Mesendoderm (in vitro differentiated cells): ENCODE data around the gene PNKP.

ENCODE experiments used
- DNase-seq: peaks from one replicate; pipeline ENCODE4 v3.0.0; 2013
- H2AK5ac ChIP-seq: 2 replicates; pipeline ENCODE4 v1.6.1; 2013; ENCODE audit warnings: low read length, inconsistent platforms
- H2BK120ac ChIP-seq: 2 replicates; pipeline ENCODE4 v1.6.1; 2013; ENCODE audit warnings: low read depth, mild to moderate bottlenecking, low read length, moderate library complexity, mixed read lengths
- H2BK15ac ChIP-seq: replicated peaks from 2 replicates; pipeline ENCODE4 v1.6.1; 2013; ENCODE audit warnings: low read depth, mild to moderate bottlenecking, moderate library complexity
- H2BK5ac ChIP-seq: 2 replicates; pipeline ENCODE4 v1.6.1; 2013; ENCODE audit warnings: low read length, inconsistent platforms
- H3K18ac ChIP-seq: 2 replicates; pipeline ENCODE4 v1.6.1; 2013; ENCODE audit warnings: mild to moderate bottlenecking, low read length, mixed read lengths
- H3K23ac ChIP-seq: one replicate; pipeline ENCODE4 v1.6.1; 2013; ENCODE audit warnings: low read length
- H3K27ac ChIP-seq: 2 replicates; pipeline ENCODE4 v1.5.1; 2013; ENCODE audit warnings: low read depth, mild to moderate bottlenecking, inconsistent platforms, low read length, moderate library complexity
- H3K27me3 ChIP-seq: 2 replicates; pipeline ENCODE4 v1.6.1; 2013; ENCODE audit warnings: low read length, control low read depth, mild to moderate bottlenecking, inconsistent platforms; ENCODE audit not compliant: insufficient read depth, poor library complexity
- H3K36me3 ChIP-seq: 2 replicates; pipeline ENCODE4 v1.6.1; 2013; ENCODE audit warnings: low read length, inconsistent platforms; ENCODE audit not compliant: control insufficient read depth, insufficient read depth
- H3K4ac ChIP-seq: one replicate; pipeline ENCODE4 v1.6.1; 2013; ENCODE audit warnings: low read depth, mild to moderate bottlenecking, low read length, moderate library complexity
- H3K4me1 ChIP-seq: 2 replicates; pipeline ENCODE4 v1.6.1; 2013; ENCODE audit warnings: low read depth, low read length, inconsistent platforms; ENCODE audit not compliant: control insufficient read depth
- H3K4me2 ChIP-seq: 2 replicates; pipeline ENCODE4 v1.6.1; 2013; ENCODE audit warnings: low read length
- H3K4me3 ChIP-seq: 2 replicates; pipeline ENCODE4 v1.5.1; 2013; ENCODE audit warnings: mild to moderate bottlenecking, low read length
- H3K56ac ChIP-seq: one replicate; pipeline ENCODE4 v1.6.1; 2013; ENCODE audit warnings: low read length
- H3K79me1 ChIP-seq: 2 replicates; pipeline ENCODE4 v1.6.1; 2013; ENCODE audit warnings: low read length, inconsistent platforms
- H3K79me2 ChIP-seq: 2 replicates; pipeline ENCODE4 v1.6.1; 2013; ENCODE audit warnings: mild to moderate bottlenecking, low read length; ENCODE audit not compliant: control insufficient read depth, insufficient read depth
- H3K9ac ChIP-seq: 2 replicates; pipeline ENCODE4 v1.6.1; 2013; ENCODE audit warnings: low read length, inconsistent platforms
- H4K5ac ChIP-seq: one replicate; pipeline ENCODE4 v1.6.1; 2013; ENCODE audit warnings: low read length
- H4K8ac ChIP-seq: one replicate; pipeline ENCODE4 v1.6.1; 2013; ENCODE audit warnings: low read depth, mild to moderate bottlenecking, control low read depth, low read length, moderate library complexity
- WGBS: extraction: QIAGEN DNeasy Blood & Tissue Kit; methylation state at CpG from one replicate; pipeline ENCODE4 v1.1.7; 2013; ENCODE audit warnings: low lambda C conversion rate, missing lambda C conversion rate; ENCODE audit not compliant: insufficient coverage; ENCODE audit errors: extremely low coverage; 5-methylcytosine and 5-hydroxymethylcytosine counted together

PNKP gene

GRCh38 chr19:49910179-49910578 is 42.8 kb upstream of the PNKP start:
- Histone ChIP-seq H3K56ac (no peak overlapping the region), H3K79me1 (peaks cover 9% of the 10 kb centered on the region), H3K18ac (no peak overlapping the region), H2BK5ac (no peak overlapping the region), H4K8ac (no peak overlapping the region), H3K79me2 (peaks cover 4% of the 10 kb centered on the region), H2AK5ac (no peak overlapping the region), H2BK15ac (no peak overlapping the region), H3K9ac (no peak overlapping the region), H3K4ac (no peak overlapping the region), H2BK120ac (no peak overlapping the region), H3K4me1 (no peaks in the 10 kb centered on the region), H3K4me2 (no peak overlapping the region), H3K4me3 (no peak overlapping the region), H4K5ac (no peak overlapping the region), H3K27me3 (no peaks in the 10 kb centered on the region), H3K27ac (no peak overlapping the region), H3K36me3 (peaks cover 20% of the 10 kb centered on the region), H3K23ac (no peak overlapping the region)
- DNase-seq = no peak
- WGBS = no CpG with 5 or more reads among the region's 5 CpGs

- no peak overlapping the region for H3K9ac ChIP-seq
- no peak overlapping the region for H3K23ac ChIP-seq
- H3K27ac ChIP-seq = no peak overlapping the region
- H3K36me3 ChIP-seq = peaks cover 17% of the 10 kb centered on the region
- peaks cover 4% of the 10 kb centered on the region for H3K79me1 ChIP-seq
- DNase-seq = no peak
- no peak overlapping the region for H2AK5ac ChIP-seq
- H3K4me3 ChIP-seq = no peak overlapping the region
- H3K4me1 ChIP-seq = no peaks in the 10 kb centered on the region
- H3K4me2 ChIP-seq = no peak overlapping the region
- H2BK5ac ChIP-seq = no peak overlapping the region
- H4K8ac ChIP-seq = no peak overlapping the region
- no CpG with 5 or more reads among the region's 37 CpGs for WGBS
- no peak overlapping the region for H3K56ac ChIP-seq
- no peak overlapping the region for H2BK15ac ChIP-seq
- no peak overlapping the region for H4K5ac ChIP-seq
- no peak overlapping the region for H3K4ac ChIP-seq
- H3K18ac ChIP-seq = no peak overlapping the region
- no peaks in the 10 kb centered on the region for H3K27me3 ChIP-seq
- H3K79me2 ChIP-seq = peaks cover 2% of the 10 kb centered on the region
- no peak overlapping the region for H2BK120ac ChIP-seq
These were observed 41.4 kb upstream of the PNKP start for GRCh38 chr19:49908480-49909420.

- H2BK15ac ChIP-seq = no peak overlapping the region
- H3K36me3 ChIP-seq = peaks cover 17% of the 10 kb centered on the region
- no peak overlapping the region for H3K4ac ChIP-seq
- peaks cover 4% of the 10 kb centered on the region for H3K79me1 ChIP-seq
- H3K27ac ChIP-seq = no peak overlapping the region
- H2BK120ac ChIP-seq = no peak overlapping the region
- no peak overlapping the region for H4K5ac ChIP-seq
- H3K9ac ChIP-seq = no peak overlapping the region
- DNase-seq = no peak
- WGBS = no CpG with 5 or more reads among the region's 23 CpGs
- H3K27me3 ChIP-seq = no peaks in the 10 kb centered on the region
- no peak overlapping the region for H3K23ac ChIP-seq
- H3K4me1 ChIP-seq = no peaks in the 10 kb centered on the region
- H3K18ac ChIP-seq = no peak overlapping the region
- H3K4me2 ChIP-seq = no peak overlapping the region
- H2AK5ac ChIP-seq = no peak overlapping the region
- H4K8ac ChIP-seq = no peak overlapping the region
- peaks cover 2% of the 10 kb centered on the region for H3K79me2 ChIP-seq
- H3K56ac ChIP-seq = no peak overlapping the region
- H3K4me3 ChIP-seq = no peak overlapping the region
- no peak overlapping the region for H2BK5ac ChIP-seq
These were observed 40.5 kb upstream of the PNKP start for GRCh38 chr19:49907745-49908446.

- no peak overlapping the region for H3K4me3 ChIP-seq
- no peak overlapping the region for H3K27ac ChIP-seq
- no peak overlapping the region for H3K4me2 ChIP-seq
- H2BK120ac ChIP-seq = no peak overlapping the region
- no peak overlapping the region for H2AK5ac ChIP-seq
- H4K5ac ChIP-seq = no peak overlapping the region
- H3K36me3 ChIP-seq = peaks cover 17% of the 10 kb centered on the region
- peaks cover 4% of the 10 kb centered on the region for H3K79me1 ChIP-seq
- H4K8ac ChIP-seq = no peak overlapping the region
- H3K27me3 ChIP-seq = no peaks in the 10 kb centered on the region
- no CpG with 5 or more reads among the region's 16 CpGs for WGBS
- H3K79me2 ChIP-seq = peaks cover 2% of the 10 kb centered on the region
- H3K4me1 ChIP-seq = no peaks in the 10 kb centered on the region
- no peak overlapping the region for H3K18ac ChIP-seq
- H2BK15ac ChIP-seq = no peak overlapping the region
- no peak for DNase-seq
- no peak overlapping the region for H3K9ac ChIP-seq
- H3K23ac ChIP-seq = no peak overlapping the region
- H3K4ac ChIP-seq = no peak overlapping the region
- H2BK5ac ChIP-seq = no peak overlapping the region
- H3K56ac ChIP-seq = no peak overlapping the region
These were observed 39.6 kb upstream of the PNKP start for GRCh38 chr19:49906879-49907564.

- Histone ChIP-seq H2BK5ac (no peak overlapping the region), H3K4me3 (no peak overlapping the region), H3K79me2 (no peaks in the 10 kb centered on the region), H3K79me1 (no peaks in the 10 kb centered on the region), H4K5ac (no peak overlapping the region), H3K4me2 (no peak overlapping the region), H3K18ac (no peak overlapping the region), H3K9ac (no peak overlapping the region), H3K23ac (no peak overlapping the region), H3K27me3 (no peaks in the 10 kb centered on the region), H2AK5ac (no peak overlapping the region), H3K56ac (no peak overlapping the region), H4K8ac (no peak overlapping the region), H3K27ac (no peak overlapping the region), H3K36me3 (peaks cover 10% of the 10 kb centered on the region), H2BK15ac (no peak overlapping the region), H3K4ac (no peak overlapping the region), H3K4me1 (no peaks in the 10 kb centered on the region), H2BK120ac (no peak overlapping the region)
- WGBS = no CpG with 5 or more reads among the region's 6 CpGs
- no peak for DNase-seq
These were observed 36.8 kb upstream of the PNKP start for GRCh38 chr19:49904136-49904535.
